ENCODE data around the gene MAN1C1.

DNA sequence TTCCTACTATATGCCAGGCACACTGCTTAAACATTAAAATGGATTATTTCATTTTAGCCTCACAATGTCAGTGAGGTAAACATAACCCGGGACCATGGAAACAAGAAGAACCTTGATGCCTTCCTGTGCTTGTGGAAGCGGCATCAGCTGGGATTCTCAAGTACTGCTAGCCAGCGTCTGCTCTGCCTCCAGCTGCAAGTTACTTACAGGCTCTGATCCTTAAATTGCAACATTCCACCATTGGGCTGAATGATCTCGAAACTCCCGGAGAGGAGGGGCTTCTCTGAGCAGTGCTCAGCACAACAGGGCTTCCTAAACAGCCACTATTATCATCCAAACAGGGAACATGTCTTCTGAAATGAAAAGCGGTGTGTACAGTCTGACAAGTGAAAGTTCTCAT is 6.7 kb upstream of the MAN1C1 start:
- TF ChIP-seq, protein P1, sequence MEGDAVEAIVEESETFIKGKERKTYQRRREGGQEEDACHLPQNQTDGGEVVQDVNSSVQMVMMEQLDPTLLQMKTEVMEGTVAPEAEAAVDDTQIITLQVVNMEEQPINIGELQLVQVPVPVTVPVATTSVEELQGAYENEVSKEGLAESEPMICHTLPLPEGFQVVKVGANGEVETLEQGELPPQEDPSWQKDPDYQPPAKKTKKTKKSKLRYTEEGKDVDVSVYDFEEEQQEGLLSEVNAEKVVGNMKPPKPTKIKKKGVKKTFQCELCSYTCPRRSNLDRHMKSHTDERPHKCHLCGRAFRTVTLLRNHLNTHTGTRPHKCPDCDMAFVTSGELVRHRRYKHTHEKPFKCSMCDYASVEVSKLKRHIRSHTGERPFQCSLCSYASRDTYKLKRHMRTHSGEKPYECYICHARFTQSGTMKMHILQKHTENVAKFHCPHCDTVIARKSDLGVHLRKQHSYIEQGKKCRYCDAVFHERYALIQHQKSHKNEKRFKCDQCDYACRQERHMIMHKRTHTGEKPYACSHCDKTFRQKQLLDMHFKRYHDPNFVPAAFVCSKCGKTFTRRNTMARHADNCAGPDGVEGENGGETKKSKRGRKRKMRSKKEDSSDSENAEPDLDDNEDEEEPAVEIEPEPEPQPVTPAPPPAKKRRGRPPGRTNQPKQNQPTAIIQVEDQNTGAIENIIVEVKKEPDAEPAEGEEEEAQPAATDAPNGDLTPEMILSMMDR (IDR thresholded peaks at IDR 0.05; ENCODE audit: extremely low read depth in 1 of 2, insufficient read depth in 1 of 2, low read depth in 1 of 2, low read length in 2 of 2), result no peak
- TF ChIP-seq POLR2A (IDR thresholded peaks at IDR 0.05; ENCODE audit: low read depth, low read length) (no peak), EZH2 (IDR thresholded peaks at IDR 0.05; ENCODE audit: borderline replicate concordance, low read depth, low read length, severe bottlenecking) (no peak), MYC (IDR thresholded peaks at IDR 0.05; ENCODE audit: low read depth, low read length) (no peak), MAX (IDR thresholded peaks at IDR 0.05; ENCODE audit: insufficient read depth, insufficient read length) (no peak), POLR2AphosphoS5 (IDR thresholded peaks at IDR 0.05; ENCODE audit: insufficient read depth, low read depth, low read length) (no peak), JUN (IDR thresholded peaks at IDR 0.05; ENCODE audit: borderline replicate concordance, insufficient read depth, insufficient read length, low read depth) (no peak), GATA2 (IDR thresholded peaks at IDR 0.05; ENCODE audit: insufficient read depth, insufficient read length, low read depth, low read length) (no peak)

All from endothelial cell of umbilical vein (primary cell).